ENCODE data around the gene ZNF470.

Gene ZNF470

DNA sequence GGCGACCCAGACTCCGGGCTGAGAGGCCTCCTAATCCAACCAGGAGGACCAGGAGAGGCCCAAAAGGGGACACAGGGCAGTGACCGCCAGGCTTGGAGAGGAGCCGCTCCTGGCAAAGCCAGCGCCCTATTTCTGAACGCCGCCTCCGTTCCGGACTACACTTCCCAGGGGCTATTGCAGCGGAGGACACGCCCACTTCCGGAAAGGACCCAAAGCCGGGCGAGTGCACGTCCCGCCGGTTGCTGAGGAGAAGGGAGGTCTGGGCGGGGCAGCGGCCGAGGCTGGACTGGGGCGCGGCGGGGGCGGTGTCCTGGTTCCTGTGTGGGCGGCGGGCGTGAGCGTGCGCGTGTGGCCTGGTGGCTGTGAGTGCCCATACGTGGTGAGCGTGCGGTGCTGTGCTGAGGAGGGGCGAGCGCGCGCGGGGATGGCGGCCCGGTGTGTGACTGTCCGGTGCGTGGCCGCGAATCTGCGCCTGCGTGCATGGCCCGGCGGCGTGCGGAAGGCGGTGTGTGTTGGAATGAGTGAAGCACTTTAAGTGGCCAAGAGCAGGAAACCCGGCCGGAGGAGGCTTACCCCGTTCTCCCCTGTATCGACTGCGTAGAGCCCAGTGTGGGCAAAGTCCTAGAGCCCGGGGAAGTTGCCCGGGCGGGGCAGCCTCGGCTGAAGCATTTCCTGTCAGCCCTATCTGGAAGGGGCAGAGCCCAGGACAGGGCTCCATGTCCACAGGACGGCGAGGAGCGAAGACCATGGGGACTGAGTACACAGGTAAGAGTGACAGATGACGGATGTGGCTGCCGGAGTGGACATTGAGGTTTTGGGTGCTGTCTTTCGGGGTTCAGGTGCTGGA lies at the start of gene ZNF470:
TSS of gene ZNF470 (plus strand) at position 195 of the 847 bp plus-strand sequence. CDS start 2,844 bp downstream, outside the sequence.
- peak; percentile 97 for DNase-seq

DNA sequence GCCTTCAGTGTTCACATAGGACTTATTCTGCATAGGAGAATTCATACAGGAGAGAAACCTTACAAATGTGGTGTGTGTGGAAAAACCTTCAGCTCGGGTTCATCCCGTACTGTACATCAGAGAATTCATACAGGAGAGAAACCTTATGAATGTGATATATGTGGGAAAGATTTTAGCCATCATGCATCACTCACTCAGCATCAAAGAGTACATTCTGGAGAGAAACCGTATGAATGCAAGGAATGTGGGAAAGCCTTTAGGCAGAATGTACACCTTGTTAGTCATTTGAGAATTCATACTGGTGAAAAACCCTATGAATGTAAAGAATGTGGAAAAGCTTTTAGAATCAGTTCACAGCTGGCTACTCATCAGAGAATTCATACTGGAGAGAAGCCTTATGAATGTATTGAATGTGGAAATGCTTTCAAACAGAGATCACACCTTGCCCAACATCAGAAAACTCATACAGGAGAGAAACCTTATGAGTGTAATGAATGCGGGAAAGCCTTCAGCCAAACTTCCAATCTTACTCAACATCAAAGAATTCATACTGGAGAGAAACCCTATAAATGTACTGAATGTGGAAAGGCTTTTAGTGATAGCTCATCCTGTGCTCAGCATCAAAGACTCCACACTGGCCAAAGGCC lies 41.9 kb upstream of the ZNF470 start:
- DNase-seq, result peak; percentile 9

DNA sequence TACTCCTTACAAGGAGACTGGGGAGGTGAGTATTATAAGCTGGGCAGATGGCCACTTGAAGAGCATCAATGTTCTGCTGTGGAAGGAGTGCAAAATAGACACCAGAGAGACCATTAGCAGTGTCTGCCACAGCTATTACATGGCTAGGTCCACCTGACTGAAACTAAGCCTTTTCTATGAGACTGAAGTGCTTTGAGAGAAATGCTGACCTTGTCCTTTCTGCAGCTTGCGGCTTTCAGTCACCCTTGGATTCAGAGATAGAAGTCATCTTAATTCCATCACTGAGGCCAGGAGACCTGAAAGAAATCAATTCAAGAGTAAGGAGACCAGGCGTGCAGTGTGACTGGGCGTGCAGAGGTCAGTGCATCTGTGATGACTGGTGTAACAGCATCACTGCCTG lies 29.8 kb upstream of the ZNF470 start:
- DNase-seq, result no peak

DNA sequence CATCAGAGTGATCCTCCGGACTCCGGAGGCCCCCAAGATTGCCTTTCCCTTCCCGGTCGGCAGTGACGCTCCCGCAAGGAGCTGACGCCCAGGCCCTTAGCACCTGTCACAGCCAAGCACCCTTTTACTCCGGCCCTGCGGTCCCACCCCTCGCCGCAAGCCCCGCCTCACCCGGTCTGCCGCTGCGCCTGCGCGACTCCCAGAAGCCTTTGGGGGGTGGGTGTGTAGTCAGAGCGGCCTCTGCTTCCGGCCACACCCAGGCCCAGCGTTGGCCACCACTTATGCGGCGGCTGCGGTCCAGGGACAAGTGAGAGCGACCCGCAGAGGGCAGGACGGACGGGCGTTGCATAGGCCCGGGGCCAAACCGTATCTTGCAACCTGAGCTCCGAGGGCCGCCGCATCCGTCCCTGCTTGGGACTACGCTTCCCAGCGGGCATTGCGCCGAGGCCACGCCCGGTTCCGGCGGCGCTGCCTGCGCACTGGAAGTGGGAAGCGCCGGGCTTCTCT lies 29.0 kb upstream of the ZNF470 start:
- peak; percentile 95 for DNase-seq

DNA sequence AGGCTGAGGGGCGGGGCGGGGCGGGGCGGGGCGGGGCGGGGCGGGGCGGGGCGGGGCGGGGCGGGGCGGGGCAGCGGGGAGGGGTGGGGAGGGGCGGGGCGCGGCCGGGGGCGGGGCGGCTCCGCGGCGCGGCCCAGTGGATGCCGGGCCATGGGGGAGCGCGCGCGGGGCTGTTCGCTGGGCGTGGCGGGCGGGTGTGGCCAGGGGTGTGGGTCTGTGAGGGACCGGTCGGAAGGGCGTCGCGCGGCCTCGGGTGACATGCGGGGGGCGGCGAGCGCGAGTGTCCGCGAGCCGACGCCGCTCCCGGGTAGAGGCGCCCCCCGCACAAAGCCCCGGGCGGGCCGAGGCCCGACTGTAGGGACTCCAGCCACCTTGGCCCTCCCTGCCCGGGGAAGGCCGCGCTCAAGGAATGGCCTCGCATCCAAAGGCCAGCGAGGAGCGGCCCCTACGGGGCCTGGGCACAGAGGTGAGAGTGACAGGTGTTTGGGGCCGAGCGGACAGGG lies 28.5 kb upstream of the ZNF470 start, which contains the start of gene ZFP28:
TSS of gene ZFP28 (plus strand) at position 188 of the 503 bp plus-strand sequence. CDS start at position 259, 71 bp downstream.
- DNase-seq, result peak; percentile 83

DNA sequence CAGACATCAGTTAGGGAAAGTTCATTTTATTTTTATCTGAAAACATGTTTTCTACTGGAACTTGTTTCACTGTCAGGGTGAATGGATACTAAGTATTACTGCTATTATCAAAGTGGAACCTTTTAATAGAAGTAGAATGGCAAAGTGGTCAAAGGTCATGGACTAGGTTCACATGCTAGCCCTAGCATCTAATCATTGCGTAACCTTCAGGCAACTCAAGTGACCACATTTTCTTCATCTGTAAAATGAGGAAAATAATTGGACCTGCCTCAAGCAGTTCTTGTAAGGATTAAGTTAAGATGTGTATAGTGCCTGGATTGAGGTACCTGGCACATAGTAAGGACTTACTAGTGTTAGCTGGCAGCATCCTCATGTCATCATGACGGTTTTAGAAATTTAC lies 23.5 kb upstream of the ZNF470 start:
- no peak for DNase-seq

DNA sequence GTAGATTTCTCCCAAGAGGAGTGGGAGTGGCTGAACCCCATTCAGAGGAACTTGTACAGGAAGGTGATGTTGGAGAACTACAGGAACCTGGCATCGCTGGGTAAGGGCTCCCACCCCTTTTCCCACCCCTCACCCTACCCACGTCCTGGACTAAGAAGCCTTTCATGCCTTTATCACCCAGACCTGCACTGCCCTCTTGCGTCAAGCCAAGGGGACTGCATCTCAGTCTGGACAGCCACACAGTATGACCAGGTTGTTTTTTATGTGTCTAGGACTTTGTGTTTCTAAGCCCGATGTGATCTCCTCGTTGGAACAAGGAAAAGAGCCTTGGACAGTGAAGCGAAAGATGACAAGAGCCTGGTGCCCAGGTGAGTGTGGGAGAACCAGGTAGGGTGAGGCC lies 19.7 kb upstream of the ZNF470 start:
- DNase-seq, result no peak

DNA sequence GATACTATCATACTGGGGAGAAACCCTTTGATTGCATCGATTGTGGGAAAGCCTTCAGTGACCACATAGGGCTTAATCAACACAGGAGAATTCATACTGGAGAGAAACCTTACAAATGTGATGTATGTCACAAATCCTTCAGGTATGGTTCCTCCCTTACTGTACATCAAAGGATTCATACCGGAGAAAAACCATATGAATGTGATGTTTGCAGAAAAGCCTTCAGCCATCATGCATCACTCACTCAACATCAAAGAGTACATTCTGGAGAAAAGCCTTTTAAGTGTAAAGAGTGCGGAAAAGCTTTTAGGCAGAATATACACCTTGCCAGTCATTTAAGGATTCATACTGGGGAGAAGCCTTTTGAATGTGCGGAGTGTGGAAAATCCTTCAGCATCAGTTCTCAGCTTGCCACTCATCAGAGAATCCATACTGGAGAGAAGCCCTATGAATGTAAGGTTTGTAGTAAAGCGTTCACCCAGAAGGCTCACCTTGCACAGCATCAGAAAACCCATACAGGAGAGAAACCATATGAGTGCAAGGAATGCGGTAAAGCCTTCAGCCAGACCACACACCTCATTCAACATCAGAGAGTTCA lies 12.9 kb upstream of the ZNF470 start:
- DNase-seq, result no peak

DNA sequence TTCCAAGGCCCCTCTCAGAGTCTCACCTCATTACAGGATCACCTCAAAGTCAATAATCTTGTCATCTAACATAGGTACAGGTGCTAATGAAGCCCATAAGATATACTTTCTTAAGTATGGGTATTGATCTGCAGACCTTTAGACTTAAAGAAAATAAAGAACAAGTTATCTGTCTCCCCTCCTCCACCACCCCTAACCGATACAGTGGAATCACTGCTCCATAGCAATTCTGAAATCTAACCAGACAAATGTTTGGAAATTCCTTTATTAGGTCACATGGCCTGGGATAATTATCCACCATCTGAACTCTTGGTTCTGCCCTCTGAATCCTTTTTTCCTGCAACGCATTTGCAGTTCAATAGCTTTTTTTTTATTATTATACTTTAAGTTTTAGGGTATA lies 4.5 kb upstream of the ZNF470 start:
- no peak for DNase-seq

DNA sequence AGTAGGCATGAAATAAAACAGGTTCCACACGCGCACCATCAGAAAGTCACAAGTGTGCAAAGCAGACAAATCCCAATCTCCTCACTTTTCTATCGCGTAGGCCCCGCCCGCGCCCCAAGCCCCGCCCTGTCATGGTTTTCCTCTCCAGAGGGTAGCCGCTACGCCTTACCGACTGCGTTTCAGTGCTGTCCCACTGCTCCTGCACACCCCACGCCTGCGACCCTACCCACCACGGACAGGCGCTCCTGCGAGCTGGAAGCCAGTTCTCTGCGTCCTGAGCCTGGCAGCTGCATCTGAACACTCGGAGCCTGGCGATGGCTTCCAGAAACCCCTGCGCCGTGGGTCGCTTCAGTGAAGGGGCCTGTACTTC lies 379 bp upstream of the ZNF470 start:
- peak; percentile 76 for DNase-seq

DNA sequence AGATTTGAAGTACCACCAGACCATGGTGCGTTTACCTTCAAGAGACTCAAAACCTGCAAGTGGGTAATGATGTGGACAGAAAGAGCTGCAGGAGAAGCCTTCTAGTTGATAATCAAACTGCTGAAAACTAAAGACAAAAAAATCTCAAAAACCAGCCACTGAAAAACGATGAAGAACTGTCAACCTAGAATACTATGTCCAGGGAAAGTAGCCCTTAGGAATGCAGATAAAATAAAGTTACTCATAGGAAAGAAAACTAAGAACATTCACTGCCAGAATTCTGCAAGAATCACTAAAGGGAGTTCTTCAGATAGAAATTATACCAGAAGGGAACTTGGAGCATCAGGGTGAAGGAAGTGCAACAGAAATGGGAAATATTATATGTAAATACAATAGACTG lies 5.3 kb downstream of the ZNF470 start:
- no peak for DNase-seq

DNA sequence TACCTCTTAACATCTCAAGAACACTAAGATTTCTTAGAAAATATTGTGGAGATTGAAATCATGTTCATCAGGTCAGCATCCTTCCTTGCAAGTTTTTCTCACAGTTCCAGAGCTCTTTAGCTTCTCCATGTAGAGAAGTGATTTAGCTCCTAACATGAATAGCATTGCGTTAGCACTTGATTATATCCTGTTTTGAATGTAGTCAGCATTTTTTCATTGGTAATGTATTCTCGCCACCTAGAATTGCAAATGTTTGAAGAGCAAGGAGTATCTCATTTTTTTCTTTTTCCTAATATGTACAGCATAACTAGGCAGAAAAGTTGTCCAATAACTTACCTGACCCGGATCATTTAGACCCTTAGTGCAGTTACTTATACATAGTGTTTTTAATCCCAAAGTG lies 6.6 kb downstream of the ZNF470 start:
- no peak for DNase-seq

DNA sequence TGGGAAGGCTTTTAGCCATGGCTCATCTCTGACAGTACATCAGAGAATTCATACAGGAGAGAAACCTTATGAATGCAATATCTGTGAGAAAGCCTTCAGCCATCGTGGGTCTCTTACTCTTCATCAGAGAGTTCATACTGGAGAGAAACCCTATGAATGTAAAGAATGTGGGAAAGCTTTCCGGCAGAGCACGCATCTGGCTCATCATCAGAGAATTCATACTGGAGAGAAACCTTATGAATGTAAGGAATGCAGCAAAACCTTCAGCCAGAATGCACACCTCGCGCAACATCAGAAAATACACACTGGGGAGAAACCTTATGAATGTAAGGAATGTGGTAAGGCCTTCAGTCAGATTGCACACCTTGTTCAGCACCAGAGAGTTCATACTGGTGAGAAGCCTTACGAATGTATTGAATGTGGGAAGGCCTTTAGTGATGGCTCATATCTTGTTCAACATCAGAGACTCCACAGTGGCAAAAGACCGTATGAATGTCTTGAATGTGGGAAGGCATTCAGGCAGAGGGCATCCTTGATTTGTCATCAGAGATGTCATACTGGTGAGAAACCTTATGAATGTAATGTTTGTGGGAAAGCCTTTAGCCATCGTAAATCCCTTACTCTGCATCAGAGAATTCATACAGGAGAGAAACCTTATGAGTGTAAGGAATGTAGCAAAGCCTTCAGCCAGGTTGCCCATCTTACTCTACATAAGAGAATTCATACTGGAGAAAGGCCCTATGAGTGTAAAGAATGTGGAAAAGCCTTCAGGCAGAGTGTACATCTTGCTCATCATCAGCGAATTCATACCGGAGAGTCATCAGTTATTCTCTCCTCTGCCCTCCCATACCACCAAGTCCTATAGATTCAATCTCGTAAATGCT lies 10.7 kb downstream of the ZNF470 start:
- peak; percentile 31 for DNase-seq

DNA sequence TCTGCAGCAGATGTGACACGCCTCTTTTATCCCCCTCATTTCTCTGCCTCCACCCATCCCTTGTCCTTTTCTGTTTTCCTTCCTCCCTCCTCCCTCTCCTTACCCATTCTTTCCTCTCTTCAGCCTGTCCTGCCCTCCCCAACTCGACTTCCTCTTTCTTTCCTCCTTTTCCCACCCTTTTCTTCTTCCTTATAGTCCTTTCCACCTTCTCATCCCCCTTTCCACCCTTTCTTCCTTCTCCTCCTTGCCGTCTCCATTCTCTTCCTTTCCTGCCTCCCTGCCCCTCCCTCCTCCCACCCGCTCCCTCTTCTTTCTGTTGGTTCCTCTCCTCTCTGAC lies 27.1 kb downstream of the ZNF470 start:
- no peak for DNase-seq

DNA sequence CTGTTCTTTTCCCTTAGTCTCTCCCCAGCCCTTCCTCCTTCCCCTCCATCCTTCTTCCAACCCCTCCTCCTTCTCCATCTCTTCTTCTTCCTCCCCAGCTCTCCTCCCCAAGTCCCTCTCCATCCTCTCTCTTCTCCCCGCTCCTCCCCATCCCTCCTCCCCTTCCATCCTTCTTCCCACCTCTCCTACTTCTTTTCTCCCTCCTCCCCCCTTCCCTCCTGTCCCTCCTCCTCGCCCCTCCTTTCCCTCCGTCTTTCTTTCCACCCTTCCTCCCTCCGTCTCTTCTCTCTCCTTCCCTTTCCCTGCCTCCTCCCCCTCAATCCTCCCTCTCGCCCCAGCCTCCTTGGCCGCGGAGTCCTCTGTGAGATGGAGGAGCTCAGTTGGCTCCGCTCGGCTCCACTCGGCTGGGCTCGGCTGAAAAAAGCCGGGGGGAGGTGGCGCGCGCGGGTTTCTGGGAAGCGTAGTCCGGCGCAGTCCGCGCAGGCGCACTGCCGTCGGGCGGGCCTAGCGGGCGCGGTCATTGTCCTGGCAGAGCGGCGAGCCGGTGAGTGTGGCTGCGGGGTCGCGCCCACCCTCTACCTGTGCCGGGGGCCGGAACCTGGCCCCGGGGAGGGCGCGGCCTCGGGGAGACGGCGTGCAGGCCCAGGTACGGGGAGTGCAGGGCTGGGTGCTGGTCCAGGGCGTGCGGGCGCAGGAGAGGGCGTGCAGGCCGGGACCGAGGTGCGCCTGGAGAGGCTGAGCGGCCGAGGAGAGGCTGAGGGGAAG lies 27.7 kb downstream of the ZNF470 start, which contains the start of gene ZNF71:
TSS of gene ZNF71 (plus strand) at position 520 of the 765 bp plus-strand sequence. CDS start 6,257 bp downstream, outside the sequence.
- peak; percentile 89 for DNase-seq

DNA sequence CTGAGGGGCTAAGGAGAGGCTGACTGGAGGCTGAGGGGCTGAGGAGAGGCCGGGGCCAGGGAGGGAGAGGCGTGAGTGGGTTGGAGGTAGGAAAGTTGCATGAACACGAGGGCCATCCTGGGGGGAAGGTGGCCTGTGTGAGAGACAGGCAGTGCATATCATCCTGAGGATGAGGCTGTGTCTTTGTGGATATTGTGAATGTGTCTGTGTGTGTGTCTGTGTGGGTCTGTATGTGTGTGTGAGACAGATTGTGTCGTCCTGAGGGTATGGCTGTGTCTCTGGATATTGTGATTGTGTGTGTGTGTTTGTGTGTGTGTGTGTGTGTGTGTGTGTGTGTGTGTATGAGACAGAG lies 28.3 kb downstream of the ZNF470 start:
- no peak for DNase-seq

DNA sequence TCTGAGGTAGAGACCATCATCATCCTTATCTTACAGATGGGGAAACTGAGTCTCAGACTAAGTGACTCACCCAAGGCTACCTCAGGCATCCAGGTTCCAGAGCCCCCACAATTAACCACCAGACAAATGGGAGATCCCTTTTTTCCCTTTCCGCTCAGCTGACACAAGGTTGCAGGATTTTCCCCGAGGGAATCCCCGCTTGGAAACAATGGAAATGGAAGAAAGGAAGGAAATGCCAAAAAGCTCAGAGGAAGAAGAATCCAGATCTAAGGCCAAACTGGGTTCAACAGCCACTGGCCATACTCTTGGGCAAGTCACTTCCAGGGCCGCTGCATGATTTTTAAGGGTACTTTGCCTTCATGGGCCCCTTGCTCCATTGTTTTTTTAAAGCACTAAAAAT lies 29.4 kb downstream of the ZNF470 start:
- no peak for DNase-seq

DNA sequence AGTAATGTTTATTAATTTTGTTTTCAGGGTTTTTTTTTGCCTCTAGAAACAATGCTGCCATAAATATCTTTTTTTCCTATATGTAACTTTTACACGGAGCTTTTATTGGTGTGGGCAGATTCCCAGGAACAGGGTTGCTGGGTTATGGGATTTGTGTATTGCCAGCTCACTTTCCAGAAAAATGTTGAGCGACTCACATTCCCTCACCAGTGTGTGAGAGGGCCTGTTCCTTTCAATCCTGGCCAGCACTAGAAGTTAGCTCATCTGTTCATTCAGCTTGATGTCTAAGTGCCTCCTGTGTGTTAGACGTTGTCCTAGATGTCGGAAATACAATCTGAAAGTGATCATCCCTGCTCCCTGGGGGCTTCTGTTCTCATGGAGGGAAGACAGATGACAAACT lies 30.4 kb downstream of the ZNF470 start:
- DNase-seq, result no peak

DNA sequence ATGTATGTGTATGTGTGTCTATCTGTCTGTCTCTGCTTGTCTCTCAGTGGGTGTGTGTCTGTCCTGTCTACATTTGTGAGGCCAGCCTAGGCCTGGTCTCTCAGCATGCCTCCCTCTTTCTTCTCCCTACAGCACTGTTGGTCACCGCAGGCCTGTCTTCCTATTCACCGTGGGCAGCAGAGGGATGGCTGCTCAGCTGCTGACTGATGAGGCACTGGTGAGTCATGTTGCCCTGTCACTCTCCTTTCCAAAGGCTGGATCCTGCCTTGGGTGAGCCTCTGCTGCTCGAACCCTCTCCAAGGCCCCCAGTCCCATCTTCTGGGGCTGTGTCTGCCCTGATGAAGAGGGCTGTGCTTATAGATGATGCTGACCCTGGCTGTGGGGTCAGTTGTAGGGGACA lies 34.1 kb downstream of the ZNF470 start:
- no peak for DNase-seq

DNA sequence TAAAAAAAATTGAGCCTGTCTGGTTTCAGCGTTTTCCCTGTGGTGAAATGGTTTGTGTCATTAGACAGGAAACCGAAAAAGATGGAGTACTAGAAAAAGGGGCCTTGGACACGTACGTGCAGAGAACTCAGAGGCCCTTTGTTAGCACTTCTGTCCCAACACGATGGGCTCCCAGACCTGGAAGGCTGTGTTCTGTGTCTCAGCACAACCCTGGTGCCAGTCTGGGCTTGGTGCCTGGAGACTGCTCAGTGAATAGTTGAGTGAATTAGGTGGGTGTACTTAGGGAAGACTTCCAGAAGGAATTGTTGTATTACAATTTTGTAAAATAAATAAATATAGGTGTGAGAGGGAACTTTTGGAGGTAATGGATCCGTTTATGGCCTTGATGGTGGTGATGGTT lies 36.6 kb downstream of the ZNF470 start:
- DNase-seq, result no peak

DNA sequence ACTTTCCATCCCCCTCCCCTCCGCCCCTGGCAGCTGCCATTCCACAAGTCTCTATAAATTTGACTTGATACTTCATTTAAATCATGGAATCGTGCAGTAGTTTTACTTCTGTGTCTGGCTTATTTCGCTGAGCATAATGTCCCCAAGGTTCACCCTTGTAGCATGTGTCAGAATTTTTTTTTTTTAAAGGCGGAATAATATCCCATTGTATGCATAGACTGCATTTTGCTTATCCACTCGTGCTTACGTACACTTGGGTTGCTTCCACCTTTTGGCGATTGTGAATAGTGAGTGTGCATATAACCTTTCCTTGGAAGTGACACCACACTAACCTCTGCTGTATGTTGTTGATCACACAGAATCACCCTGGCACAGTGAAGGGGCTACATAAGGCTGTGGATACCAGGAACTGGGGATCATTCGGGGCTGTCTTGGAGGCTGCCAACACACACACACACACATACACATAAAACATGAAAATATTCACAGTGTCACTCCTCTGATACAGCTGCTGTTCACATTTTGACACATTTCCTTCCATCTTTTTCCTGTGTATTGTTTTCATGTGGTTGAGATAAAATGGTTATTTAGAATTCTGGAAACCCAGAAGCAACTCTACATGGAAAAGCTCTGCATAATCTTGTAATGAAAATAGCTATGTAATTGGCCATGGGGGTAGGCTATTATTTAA lies 41.2 kb downstream of the ZNF470 start:
- no peak for DNase-seq

Data from DMS53 (cell line).